ENCODE measurements around the gene RPRD1A.
"Not testable (repeated sequence)": the region's sequence is repeated elsewhere in the genome, so short reads cannot be mapped to it uniquely, and the experiment has no call there.

Gene RPRD1A

DNA sequence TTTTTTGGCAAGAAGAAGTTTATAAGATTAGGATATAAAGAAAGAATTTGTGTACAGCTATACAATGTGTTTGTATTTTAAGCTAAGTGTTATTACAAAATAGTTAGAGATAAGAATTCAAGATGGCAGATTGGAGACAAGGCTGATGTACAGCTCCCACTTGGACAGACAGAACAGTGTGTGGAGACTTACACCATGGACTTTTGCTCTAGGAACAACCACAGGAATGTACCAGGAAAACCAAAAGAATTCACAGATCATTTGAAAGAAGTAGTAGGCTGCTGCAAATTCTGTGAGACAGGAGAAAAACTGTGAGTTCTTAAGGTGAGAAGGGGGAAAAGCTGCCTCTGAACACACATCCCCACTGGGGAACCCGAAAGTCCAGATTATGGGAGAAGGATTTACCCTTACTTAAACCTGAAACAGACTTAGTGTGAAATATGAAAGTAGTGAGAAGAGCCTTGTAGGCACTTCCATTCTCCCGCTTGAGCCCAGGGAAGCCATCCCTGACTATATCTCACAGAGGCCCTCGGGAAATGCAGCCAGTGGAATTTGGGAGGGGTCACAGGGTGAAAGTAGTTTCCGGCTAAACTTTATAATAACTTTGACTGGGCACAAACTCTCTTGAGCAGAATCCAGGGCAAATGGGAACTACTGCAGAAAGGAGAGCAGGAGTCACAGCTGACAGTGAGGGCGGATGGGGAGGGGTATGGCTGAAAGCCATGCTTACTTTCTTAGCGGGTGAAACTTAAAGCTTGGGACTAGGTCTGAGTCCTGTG is 11.6 kb upstream of the RPRD1A start:
- DNase-seq (ENCODE audit: low read depth) = no peak

DNA sequence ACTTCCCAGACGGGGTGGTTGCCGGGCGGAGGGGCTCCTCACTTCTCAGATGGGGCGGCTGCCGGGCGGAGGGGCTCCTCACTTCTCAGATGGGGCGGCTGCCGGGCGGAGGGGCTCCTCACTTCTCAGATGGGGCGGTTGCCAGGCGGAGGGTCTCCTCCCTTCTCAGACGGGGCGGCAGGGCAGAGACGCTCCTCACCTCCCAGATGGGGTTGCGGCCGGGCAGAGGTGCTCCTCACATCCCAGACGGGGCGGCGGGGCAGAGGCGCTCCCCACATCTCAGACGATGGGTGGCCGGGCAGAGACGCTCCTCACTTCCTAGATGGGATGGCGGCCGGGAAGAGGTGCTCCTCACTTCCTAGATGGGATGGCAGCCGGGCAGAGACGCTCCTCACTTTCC is 10.4 kb upstream of the RPRD1A start:
- DNase-seq (ENCODE audit: low read depth) = not testable (repeated sequence)

DNA sequence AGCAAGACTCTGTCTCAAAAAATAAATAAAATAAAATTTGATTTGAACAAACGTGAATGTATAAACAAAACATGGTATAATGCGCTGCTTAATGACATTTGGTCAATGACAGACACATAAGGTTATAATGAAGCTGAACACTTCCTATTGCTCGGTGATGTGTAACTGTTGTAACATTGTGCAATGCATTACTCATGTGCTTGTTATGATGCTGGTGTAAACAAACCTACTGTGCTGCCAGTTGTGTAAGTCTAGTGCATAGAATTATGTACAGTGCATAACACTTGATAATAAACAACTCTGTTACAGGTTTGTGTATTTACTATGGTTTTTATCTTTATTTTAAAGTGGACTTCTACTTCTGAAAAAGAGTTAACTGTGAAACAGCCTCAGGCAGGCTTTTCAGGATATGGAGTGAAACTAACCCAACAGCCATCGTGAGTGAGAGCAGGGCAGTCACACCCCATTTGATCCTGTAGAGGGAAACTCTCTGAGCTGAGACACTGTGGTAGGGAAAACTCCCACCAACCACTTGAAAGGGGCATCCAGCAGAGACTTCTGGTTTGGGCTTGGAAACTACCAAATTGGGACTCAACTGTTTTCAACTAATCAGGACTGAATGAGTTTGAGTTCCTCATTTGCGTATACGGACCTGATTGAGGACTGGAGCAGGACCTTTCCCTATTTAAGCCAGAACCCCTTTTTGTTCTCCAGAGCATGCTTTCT is 8.7 kb upstream of the RPRD1A start:
- no peak for DNase-seq (ENCODE audit: low read depth)

DNA sequence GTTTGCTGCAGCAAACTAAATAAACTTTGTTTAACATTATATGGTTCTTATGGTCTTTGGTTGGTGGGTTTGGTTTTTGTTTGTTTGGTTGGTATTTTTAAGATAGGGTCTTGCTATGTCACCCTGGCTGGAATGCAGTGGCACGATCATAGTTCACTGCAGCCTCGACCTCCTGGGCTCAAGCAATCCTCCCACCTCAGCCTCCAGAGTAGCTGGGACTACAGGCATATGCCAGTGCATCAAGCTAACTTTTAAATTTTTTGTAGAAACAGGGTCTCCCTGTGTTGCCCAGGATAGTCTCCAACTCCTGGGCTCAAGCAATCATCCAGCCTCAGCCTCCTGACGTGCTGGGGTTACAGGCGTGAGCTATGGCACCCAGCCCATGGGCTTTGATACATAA is 7.1 kb upstream of the RPRD1A start:
- no peak for DNase-seq (ENCODE audit: low read depth)

DNA sequence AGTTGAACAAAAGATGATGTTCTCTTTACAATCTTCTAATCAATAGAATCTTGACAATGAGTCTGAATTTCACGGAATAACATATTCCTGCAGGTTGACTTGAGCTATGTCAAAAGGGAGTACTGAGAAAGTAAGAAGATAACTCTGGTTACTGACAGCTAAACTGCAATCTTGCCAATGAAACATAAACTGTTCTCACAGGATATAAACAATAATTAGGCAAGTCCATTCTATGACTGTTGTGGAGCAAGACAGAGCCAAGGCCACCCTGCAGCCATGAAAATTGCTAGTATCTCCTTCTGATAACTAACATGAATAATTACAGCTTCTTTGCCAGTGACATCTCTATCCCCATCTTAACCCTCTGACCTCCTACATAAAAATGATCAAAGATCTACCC is 6.3 kb upstream of the RPRD1A start:
- no peak for DNase-seq (ENCODE audit: low read depth)

DNA sequence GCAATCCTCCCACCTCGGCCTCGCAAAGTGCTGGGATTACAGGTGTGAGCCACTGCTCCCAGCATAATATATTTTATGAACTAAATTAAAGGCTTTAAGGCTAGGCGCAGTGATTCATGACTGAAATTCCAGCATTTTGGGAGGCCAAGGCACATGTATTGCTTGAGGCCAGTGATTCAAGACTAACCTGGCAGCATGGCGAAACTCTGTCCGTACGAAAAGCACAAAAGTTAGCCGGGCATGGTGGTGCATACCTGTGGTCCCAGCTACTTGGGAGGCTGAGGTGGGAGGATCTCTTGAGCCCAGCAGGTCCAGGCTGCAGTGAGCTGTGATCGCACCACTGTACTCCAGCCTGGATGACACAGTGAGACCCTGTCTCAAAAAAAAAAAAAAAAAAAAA is 5.0 kb upstream of the RPRD1A start:
- not testable (repeated sequence) for DNase-seq (ENCODE audit: low read depth)

DNA sequence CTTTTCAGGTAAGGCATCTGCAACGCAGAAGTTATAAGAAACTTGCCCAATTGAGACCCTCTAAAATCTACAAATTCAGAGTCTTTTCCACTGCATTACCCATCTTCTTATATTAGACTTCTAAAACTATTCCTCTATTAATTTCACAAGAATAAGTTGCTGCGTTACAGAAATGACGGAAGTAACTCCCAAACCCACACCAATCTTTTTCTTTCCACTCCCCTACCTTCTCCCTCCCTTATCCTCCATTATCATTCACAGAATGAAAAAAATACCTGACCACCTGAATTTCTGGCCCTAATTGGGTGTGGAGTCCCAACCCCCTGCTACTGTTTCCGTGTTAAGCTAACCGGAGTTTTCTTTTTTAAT is 689 bp downstream of the RPRD1A start:
- no peak for DNase-seq (ENCODE audit: low read depth)

DNA sequence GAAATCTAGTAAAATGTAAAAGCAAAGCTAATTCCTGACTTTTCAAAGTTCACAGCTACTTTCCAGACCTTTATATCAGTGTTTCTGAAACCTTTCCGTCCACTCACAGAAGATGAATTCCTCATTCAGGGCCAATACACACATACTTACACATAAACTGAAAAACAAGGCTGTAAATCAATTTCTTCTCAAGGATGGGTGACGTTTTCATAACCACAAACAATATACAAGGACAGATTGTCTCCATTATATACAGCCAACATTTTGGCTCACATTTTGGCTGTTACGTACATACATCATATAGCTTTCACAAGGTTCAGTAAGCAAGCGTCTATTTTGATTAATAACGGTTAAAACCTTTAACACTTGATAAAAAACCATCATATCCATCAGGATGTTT is 1.4 kb downstream of the RPRD1A start:
- no peak for DNase-seq (ENCODE audit: low read depth)

DNA sequence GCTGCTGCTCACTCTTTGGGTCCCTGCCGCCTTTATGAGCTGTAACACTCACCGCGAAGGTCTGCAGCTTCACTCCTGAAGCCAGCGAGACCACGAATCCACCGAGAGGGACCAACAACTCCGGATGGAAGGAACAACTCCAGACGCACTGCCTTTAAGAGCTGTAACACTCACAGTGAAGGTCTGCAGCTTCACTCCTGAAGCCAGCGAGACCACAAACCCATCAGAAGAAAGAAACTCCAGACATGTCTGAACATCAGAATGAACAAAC is 2.6 kb downstream of the RPRD1A start:
- DNase-seq (ENCODE audit: low read depth) = not testable (repeated sequence)

DNA sequence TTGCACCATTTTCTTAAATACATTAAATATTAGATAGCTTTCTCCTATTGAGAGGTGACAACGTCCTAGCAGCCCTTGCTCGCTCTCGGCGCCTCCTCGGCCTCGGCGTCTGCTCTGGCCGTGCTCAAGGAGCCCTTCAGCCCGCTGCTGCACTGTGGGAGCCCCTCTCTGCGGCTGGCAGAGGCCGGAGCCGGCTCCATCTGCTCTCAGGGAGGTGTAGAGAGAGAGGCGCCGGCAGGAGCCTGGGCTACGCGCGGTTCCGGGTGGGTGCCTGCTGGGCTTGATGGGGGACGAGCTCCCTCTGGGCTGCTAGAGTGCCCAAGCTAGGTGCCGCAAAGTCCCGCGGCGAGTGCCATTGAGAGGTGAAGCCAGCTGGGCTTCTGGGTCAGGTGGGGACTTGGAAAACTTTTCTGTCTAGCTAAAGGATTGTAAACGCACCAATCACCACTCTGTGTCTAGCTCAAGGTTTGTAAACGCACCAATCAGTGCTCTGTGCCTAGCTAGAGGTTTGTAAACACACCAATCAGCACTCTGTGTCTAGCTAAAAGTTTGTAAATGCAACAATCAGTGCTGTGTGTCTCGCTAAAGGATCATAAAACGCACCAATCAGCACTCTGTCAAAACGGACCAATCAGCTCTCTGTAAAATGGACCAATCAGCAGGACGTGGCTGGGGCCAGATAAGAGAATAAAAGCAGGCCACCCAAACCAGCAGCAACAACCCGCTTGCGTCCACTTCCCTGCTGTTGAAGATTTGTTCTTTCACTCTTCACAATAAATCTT is 3.1 kb downstream of the RPRD1A start:
- DNase-seq (ENCODE audit: low read depth) = no peak

DNA sequence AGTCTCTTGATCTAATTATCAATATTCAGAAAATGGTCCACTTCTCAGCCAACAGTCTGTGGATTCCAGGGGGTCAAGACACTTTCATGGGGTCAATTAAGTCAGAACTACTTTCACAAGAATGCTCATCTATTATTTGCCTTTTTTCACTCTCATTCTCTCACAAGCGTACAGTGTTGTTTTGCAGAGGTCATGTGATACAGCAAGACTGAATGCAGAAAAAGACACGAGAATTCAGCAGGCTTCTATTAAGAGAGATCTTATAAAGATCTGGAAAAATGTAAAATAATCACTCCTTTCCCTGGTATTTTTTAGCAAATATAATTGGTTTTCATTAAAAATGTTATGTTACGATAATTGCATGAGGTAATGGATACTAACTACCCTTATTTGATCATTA is 8.7 kb downstream of the RPRD1A start:
- no peak for DNase-seq (ENCODE audit: low read depth)

DNA sequence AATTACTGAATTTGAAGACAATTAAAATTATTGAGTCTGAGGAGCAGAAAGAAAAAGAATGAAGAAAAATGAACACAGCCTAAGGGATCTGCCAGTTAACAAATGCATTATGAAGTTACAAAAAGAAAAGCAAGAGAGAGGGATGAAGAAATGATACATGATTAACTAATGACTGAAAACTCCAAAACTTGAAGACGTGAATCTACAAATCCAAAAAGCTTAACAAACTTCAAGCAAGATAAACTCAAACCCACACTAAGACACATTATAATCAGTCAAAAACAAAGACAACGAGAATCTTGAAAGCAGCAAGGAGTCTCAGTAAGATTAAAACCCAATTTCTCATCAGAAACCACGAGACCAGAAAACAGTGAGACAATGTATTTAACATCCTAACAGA is 15.6 kb downstream of the RPRD1A start:
- DNase-seq (ENCODE audit: low read depth) = no peak

DNA sequence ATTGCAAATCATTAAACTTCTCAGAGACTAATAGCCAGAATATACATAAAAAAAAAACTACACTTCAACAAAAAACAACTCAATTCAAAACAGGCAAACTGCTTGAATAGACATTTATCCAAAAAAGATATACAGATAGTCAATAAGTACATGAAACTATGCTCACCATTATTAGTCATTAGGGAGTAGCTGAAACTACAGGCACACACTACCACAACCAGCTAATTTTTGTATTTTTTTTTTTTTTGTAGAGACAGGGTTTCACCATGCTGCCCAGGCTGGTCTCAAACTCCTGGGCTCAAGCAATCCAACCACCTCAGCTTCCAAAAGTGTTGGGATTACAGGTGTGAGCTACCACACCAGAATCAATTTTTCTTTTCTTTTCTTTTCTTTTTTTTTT is 16.9 kb downstream of the RPRD1A start:
- DNase-seq (ENCODE audit: low read depth) = no peak

DNA sequence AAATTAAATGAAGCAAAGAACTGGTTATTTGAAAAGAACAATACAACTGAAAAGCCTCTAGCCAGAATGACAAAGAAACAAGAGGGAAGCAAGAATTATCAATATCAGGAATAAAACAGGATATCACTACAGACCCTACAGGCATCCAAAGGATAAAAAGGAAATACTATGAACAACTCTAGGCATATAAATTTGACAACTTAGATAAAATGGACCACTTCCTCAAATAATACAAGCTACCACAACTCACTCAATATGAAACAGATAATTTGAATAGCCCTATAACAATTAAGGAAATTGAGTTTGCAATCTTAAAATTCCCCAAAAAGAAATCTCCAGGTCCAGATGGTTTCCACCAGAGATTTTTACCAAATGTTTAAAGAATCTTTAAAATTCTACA is 19.8 kb downstream of the RPRD1A start:
- DNase-seq (ENCODE audit: low read depth) = no peak

DNA sequence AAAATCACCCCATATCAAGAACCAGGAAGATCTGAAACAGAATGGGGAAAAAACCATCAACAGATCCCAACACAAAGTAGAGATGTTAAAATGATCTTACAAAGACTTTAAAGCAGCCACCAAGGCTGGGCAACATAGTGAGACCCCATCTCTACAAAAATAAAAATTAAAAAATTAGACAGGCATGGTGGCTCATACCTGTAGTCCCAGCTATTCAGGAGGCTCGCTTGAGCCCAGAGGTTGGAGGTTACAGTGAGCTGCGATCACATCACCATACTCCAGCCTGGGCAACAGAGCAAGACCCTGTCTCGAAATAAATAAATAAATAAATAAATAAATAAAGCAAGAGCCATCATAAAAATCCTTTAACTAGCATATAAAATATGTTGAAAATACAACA is 20.5 kb downstream of the RPRD1A start:
- DNase-seq (ENCODE audit: low read depth) = no peak

DNA sequence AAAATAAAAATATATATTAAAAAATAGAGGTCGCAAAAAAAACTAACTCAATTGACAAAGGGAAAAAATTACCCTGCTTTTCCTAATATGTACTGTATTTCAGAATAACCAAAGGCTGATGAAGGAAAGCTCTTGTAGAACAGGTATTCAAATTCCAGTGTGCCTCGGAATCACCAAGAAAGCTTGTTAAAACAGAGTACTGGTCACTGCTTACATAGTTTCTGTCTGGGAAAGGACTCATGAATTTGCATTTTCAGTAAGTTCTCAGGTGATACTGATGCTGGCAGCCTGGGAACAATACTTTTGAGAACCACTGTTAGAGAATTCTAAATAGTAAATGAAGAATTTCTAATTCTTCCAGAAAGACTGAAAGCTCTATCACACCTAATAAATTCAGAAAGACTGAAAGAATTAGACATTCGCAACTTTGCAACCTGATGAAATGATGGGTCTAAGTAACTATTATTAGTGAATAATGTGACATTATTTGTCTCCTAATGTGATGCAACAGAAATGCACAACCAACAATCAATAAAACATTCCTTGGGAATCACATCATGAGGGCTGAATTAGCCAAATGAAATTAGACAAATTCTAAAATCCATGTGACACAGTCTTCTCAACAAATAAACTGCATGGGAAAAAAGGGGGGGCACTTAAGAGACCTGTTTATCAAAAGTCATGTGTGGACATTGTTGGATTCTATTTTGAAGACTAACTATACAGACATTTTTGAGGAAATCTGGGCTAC is 21.9 kb downstream of the RPRD1A start:
- no peak for DNase-seq (ENCODE audit: low read depth)

DNA sequence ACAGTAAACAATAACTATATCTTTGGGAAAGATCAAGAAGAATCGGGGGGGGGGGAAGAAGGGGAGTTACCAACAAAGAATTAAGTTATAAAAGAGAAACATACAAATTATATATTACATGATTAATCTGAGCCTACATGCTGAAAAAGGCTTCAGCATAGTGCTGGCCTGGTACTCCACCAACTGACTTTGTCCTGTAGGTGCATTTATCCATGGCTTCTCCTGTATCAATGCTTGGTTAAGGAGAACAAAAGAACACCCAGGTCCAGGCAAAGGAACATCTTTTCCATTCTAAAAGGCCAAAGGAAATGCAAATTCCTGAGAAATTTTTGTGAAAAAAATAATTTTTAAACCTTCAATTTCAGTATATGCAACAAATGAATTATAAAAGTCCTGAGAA is 24.2 kb downstream of the RPRD1A start:
- no peak for DNase-seq (ENCODE audit: low read depth)

DNA sequence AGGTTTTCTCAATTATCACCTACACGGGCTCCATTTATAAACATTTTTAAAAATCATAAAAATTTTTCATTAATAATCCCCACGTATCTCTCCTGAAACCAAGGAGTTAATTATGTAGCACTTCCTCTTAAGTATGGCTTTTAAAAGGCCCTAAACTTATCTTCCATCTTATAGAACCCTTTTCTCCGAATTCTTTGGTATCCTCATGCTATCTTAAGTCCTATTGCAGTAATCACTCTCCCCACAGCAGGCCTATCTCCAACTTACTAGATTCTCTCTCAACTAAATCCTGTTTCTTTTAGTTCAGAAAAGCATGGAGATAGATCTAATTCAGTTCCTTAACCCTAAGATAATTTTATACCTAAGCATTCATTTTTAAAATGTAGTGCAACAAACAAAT is 26.2 kb downstream of the RPRD1A start:
- DNase-seq (ENCODE audit: low read depth) = no peak

DNA sequence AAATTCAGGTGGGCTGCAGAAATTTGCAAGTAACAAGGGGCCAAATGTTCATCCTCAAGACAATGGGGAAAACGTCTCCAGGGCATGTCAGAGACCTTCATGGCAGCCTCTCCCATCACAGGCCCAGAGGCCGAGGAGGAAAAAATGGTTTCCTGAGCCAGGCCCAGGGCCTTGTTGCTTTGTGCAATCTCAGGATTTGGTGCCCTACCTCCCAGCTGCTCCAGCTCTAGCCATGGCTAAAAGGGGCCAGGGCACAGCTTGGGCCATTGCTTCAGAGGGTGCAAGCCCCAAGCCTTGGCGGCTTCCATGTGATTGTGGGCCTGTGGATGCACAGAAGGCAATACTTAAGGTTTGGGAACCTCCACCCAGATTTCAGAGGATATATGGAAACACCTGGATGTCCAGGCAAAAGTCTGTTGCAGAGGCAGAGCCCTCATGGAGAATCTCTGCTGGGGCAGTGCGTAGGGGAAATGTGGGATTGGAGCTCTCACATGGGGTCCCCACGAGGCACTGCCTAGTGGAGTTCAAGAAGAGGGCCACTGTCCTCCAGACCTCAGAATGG is 29.2 kb downstream of the RPRD1A start:
- no peak for DNase-seq (ENCODE audit: low read depth)

DNA sequence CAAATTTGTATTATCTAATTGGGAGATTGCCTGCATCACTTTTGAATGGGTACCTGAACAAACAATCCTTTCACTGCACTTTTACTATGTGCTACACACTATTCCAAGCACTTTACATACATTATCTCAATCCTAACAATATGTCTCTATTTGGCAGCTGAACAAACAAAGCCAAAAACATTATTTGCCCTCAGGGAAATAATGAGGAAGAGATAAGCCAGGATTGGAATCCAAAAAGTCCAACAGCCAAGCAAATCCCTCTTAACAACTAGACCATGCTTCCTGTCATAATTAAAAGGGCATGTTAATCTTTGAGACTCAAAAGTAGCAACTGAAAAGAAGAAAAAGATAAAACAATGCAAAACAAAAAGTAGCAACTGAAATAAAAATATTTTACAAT is 32.1 kb downstream of the RPRD1A start:
- DNase-seq (ENCODE audit: low read depth) = no peak

DNA sequence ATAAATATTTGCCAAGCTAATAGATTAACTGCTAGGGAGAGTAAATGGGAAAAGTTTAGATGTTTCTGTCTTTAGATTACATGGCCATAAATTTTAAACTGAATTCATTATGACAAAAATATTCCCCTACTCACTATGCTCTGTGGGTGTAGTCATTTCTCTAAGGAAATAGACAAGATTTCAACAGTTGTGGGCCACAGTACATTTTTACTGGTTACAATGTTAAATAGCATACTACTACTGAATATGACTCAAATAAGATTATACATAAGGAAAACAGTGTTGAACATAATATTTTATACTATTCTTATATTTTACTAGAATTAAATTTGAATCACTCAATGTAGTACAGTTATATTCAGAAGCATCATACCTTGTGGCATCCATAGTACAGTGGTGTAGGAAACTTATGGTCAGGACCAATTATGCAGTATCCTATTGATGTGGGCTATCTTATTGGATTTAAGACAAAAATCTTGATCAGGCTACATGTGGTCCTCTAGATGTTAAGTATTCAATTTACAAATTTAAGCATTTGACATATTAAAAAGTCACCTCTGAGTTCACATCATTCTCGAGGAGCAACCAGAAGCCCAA is 33.0 kb downstream of the RPRD1A start:
- DNase-seq (ENCODE audit: low read depth) = no peak

DNA sequence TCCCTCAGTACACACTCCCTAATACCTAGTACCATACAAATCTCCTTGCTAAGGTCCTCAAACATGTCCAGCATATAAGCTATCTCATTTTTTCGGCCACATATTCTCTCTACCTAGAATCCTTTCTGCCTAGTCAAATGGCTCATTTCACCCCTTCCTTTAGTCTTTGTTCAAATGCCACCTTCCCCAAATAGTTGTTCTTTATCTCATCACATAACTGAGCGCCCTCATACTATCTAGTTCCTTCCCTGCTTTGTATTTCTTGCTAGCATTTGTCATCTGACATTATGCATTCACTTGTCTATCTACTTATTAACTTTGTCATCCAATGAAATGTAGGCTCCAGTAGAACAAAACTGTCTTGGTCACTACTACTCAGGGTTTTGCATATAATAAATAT is 35.5 kb downstream of the RPRD1A start:
- DNase-seq (ENCODE audit: low read depth) = no peak
